ENCODE data around the gene PWP1.

The PWP1 gene

GRCh38 chr12:107685360-107686248 lies at the start of gene PWP1:
Gene PWP1 (plus strand): TSS chr12:107685799. CDS start chr12:107685900, 101 bp downstream.
- TF ChIP-seq POLR2A (IDR thresholded peaks at IDR 0.05; ENCODE audit: low read depth, low read length) = peak; percentile 92
- peak; percentile 15 for FAIRE-seq

DNA sequence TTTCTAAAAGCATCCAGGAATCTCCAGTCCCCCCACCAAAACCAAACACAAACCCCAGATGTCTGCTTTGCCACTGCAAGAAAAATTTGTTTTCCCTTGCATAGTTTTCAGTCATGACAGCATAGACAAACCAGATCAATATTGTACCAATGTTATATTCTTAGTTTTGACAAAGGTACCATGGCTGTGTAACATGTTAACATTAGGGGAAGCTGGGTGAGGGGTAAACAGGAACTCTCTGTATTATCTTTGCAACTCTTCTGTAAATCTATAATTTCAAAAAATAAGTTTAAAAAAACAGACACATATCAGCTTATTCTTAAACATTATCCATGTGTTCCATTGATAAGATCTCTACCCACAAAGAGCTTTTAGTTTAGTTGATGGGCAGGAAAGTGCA lies 44.4 kb upstream of the PWP1 start:
- no peak for FAIRE-seq
- TF ChIP-seq POLR2A (IDR thresholded peaks at IDR 0.05; ENCODE audit: low read depth, low read length) = no peak
- no peak for DNase-seq (ENCODE audit: insufficient read length, low spot score)

More at GRCh38 chr12:107685360-107686248, at the start of gene PWP1:
- peak; percentile 85 for DNase-seq (ENCODE audit: insufficient read length, low spot score)

- TF ChIP-seq POLR2A (IDR thresholded peaks at IDR 0.05; ENCODE audit: low read depth, low read length) = no peak
- DNase-seq (ENCODE audit: insufficient read length, low spot score) (no peak), FAIRE-seq (no peak)
These were observed 43.4 kb upstream of the PWP1 start for GRCh38 chr12:107642240-107642639.

DNA sequence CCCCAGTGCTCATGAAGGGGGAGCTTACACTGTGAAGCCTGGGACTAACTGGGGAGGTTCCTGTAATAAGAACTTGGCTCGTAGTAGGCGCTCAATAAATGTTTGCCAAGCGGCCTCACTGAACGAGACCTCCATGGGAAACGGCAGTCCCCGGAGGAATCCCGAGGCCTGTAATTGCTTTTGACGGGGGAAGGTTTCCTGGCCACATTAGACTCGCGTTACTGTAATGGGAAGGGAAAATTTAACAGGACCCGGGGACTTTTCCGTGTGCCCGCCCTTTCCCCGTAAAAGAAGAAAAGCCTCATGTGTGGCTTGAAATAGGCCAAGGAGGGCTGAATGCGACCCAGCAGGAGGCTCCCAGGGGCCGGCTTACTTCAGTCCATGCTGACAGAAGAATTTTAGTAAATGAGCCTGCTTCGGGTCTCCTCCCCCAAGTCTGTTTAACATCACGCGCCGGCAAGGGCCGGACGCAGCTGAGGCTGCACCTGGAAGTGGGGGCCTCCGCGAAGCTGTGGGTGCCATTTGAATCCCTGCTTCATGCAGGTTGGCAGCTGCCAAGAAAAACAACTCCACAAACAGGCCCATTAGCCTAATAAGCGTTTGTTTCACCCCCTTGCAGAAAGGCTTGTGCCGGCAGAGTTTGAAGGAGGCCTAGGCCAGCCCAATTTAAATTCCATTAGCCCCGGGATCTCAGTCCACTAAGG lies 39.8 kb upstream of the PWP1 start:
- FAIRE-seq = no peak
- DNase-seq (ENCODE audit: insufficient read length, low spot score) = no peak
- TF ChIP-seq POLR2A (IDR thresholded peaks at IDR 0.05; ENCODE audit: low read depth, low read length) = no peak

GRCh38 chr12:107646436-107646835 lies 39.2 kb upstream of the PWP1 start:
- FAIRE-seq (no peak), DNase-seq (ENCODE audit: insufficient read length, low spot score) (no peak)
- TF ChIP-seq POLR2A (IDR thresholded peaks at IDR 0.05; ENCODE audit: low read depth, low read length) = no peak

DNA sequence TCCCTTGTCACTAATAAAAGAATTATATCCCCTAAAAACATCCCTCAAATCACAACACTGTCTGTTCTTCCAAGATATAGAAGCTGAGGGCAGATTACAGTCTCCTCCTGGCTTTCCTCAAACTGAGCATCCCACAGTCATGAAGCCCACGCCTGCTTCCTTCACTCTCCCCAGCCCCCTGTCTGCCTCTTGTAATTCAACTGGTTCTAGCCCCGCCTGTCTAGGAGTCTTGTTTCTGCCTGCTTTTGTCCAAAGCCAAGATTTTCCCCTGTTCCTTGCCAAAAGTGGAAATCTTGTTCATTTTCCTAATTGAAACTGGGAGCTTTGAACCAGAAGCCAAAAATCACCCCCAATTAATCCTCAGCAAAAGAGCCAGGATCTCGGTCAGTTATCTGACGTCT lies 35.9 kb upstream of the PWP1 start:
- DNase-seq (ENCODE audit: insufficient read length, low spot score) (no peak), FAIRE-seq (no peak)
- no peak for TF ChIP-seq POLR2A (IDR thresholded peaks at IDR 0.05; ENCODE audit: low read depth, low read length)

DNA sequence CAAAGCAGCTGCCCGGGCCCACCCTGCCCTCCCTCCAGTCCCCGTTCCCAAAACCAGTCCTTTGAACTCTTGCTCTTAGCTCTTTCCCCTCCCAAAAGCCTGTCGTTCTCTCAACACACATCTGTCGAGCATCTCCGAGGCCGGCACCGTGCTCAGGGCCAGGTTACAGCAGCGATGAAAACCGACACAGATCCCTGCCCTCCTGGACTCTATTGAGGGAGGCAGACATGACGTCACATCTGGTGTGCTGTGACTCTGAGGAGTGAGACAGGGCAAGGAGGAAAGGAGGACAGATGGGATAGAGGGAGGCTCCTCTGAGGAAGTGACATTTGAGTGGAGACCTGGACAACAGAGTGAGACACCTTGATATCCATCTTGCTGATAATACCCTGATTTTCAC lies 34.6 kb upstream of the PWP1 start:
- TF ChIP-seq POLR2A (IDR thresholded peaks at IDR 0.05; ENCODE audit: low read depth, low read length) = no peak
- no peak for FAIRE-seq

GRCh38 chr12:107651571-107652449 lies 33.8 kb upstream of the PWP1 start:
- TF ChIP-seq POLR2A (IDR thresholded peaks at IDR 0.05; ENCODE audit: low read depth, low read length) = no peak
- FAIRE-seq (no peak), DNase-seq (ENCODE audit: insufficient read length, low spot score) (no peak)

More for the DNA sequence above, 34.6 kb upstream of the PWP1 start:
- no peak for DNase-seq (ENCODE audit: insufficient read length, low spot score)

DNA sequence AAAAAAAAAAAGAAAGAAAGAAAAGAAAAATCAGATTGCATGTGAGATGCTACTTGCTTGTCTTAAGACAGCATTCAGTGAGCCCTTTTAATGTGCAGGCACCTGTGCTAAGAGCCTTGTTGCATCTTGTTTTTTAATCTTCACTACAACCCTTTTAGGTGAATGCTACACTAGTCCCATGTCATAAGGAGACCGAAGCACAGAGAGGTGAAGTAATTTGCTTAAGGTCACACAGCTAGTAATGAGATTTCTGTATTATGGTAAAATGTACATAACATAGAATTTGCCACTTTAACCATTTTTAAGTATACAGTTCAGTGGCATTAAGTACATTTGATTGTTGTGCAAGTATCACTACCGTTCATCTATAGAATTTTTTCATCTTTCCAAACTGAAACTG lies 32.1 kb upstream of the PWP1 start:
- FAIRE-seq (no peak), DNase-seq (ENCODE audit: insufficient read length, low spot score) (no peak)
- TF ChIP-seq POLR2A (IDR thresholded peaks at IDR 0.05; ENCODE audit: low read depth, low read length) = no peak

GRCh38 chr12:107654873-107655272 lies 30.7 kb upstream of the PWP1 start:
- FAIRE-seq (no peak), DNase-seq (ENCODE audit: insufficient read length, low spot score) (no peak)
- TF ChIP-seq POLR2A (IDR thresholded peaks at IDR 0.05; ENCODE audit: low read depth, low read length) = no peak

GRCh38 chr12:107655281-107656065 lies 30.1 kb upstream of the PWP1 start:
- FAIRE-seq (no peak), DNase-seq (ENCODE audit: insufficient read length, low spot score) (no peak)
- TF ChIP-seq POLR2A (IDR thresholded peaks at IDR 0.05; ENCODE audit: low read depth, low read length) = no peak

DNA sequence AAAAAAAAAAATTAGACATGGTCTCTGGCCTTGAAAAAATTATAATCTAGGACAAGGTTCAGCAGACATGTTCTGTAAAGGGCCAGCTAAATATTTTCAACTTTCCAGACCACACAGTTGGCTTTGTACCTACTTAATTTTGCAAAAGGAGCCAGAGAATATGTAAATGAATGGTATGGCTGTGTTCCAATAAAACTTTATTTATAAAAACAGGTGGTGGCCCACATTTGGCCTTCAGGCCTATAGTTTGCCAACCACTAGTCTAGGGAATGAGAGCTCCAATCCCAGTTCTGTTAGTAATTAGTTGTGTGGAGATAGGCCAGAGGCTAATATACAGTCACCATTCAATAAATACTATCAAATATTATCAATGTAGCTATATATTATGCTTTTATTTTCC lies 29.3 kb upstream of the PWP1 start:
- TF ChIP-seq POLR2A (IDR thresholded peaks at IDR 0.05; ENCODE audit: low read depth, low read length) = no peak
- FAIRE-seq (no peak), DNase-seq (ENCODE audit: insufficient read length, low spot score) (no peak)

DNA sequence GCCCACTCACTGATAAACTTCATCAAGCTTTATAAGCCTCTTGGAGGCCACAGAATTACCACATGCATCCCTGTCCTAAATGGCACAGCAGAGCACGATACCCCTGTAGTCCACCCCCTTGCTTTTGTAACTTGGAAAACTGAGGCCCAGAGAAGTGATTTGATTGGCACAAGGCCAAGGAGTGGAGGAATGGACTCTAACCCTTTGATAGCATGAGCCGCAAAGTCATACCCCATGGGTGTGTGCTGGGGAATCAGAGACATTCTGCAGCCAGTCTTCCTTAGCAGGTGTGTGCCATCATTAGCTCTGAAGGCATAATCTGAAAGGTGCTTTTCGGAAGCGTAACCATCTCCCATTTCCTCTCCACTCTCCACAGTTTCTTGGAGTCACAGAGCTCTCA lies 28.5 kb upstream of the PWP1 start:
- no peak for TF ChIP-seq POLR2A (IDR thresholded peaks at IDR 0.05; ENCODE audit: low read depth, low read length)
- DNase-seq (ENCODE audit: insufficient read length, low spot score) = no peak
- FAIRE-seq = no peak
